Erythroblast (primary cell): ENCODE measurements around the gene TTC36.

Experiments used
- GATA1 ChIP-seq: IDR thresholded peaks from 2 replicates; pipeline ENCODE4 v1.6.1; 2011; ENCODE audit warnings: low read depth, mild to moderate bottlenecking, control low read depth, low read length, moderate library complexity
- POLR2A ChIP-seq: IDR thresholded peaks from 2 replicates; pipeline ENCODE4 v1.6.1; 2011; ENCODE audit warnings: mild to moderate bottlenecking, low read length

GRCh38 chr11:118485273-118485672, 42.0 kb upstream of the TTC36 start:
- no peak for TF ChIP-seq POLR2A
- TF ChIP-seq GATA1: no peak
